Hepatocyte (in vitro differentiated cells): ENCODE measurements around the gene BRIP1. TPM values are rescaled to one million over a fixed set of nuclear protein-coding genes. Genes with fewer than 3 reads are reported as not detected.

Experiments
- DNase-seq: peaks from one replicate; pipeline ENCODE4 v3.0.0-alpha.2; 2016; ENCODE audit warnings: low spot score
- H2AFZ ChIP-seq: fragments of 200-600 bp; sonication (generic); 2 replicates; pipeline ENCODE4 v1.6.0; 2016; ENCODE audit warnings: antibody characterized with exemption, mild to moderate bottlenecking
- H3K27ac ChIP-seq: fragments of 200-600 bp; sonication (generic); 2 replicates; pipeline ENCODE4 v1.5.1; 2016; ENCODE audit warnings: mild to moderate bottlenecking
- H3K27me3 ChIP-seq: fragments of 200-600 bp; sonication (generic); 2 replicates; pipeline ENCODE4 v1.6.1; 2016
- H3K36me3 ChIP-seq: fragments of 200-600 bp; sonication (generic); replicated peaks from 2 replicates; pipeline ENCODE4 v1.5.1; 2016; ENCODE audit warnings: low read depth; ENCODE audit not compliant: insufficient read depth
- H3K4me1 ChIP-seq: fragments of 200-600 bp; sonication (generic); 2 replicates; pipeline ENCODE4 v1.5.1; 2016; ENCODE audit warnings: mild to moderate bottlenecking, moderate library complexity; ENCODE audit not compliant: insufficient read depth
- H3K4me2 ChIP-seq: fragments of 200-600 bp; sonication (generic); 2 replicates; pipeline ENCODE4 v1.6.0; 2016
- H3K4me3 ChIP-seq: fragments of 200-600 bp; sonication (generic); 2 replicates; pipeline ENCODE4 v1.5.1; 2016; ENCODE audit warnings: mild to moderate bottlenecking
- H3K79me2 ChIP-seq: fragments of 200-600 bp; sonication (generic); 2 replicates; pipeline ENCODE4 v1.6.0; 2017; ENCODE audit warnings: mild to moderate bottlenecking
- H3K9me2 ChIP-seq: fragments of 200-600 bp; sonication (generic); replicated peaks from 2 replicates; pipeline ENCODE4 v1.6.0; 2017; ENCODE audit warnings: mild to moderate bottlenecking; ENCODE audit not compliant: insufficient read depth
- H3K9me3 ChIP-seq: fragments of 200-600 bp; sonication (generic); 2 replicates; pipeline ENCODE4 v1.5.1; 2016; ENCODE audit warnings: low read depth, mild to moderate bottlenecking
- H4K20me1 ChIP-seq: fragments of 200-600 bp; sonication (generic); 2 replicates; pipeline ENCODE4 v1.6.0; 2016; ENCODE audit warnings: mild to moderate bottlenecking; ENCODE audit not compliant: insufficient read depth, poor library complexity, severe bottlenecking
- CTCF ChIP-seq: fragments of 200-600 bp; sonication (generic); IDR thresholded peaks from 2 replicates; pipeline ENCODE4 v1.5.1; 2016; ENCODE audit warnings: antibody characterized with exemption, mild to moderate bottlenecking; ENCODE audit not compliant: poor library complexity
- EZH2 ChIP-seq: fragments of 200-600 bp; sonication (generic); IDR thresholded peaks from 2 replicates; pipeline ENCODE4 v1.6.1; 2016; ENCODE audit warnings: antibody characterized with exemption, mild to moderate bottlenecking, borderline replicate concordance
- EZH2phosphoT487 ChIP-seq: fragments of 200-600 bp; sonication (generic); IDR thresholded peaks from one replicate; pipeline ENCODE4 v1.6.1; 2018; ENCODE audit warnings: antibody characterized with exemption, mild to moderate bottlenecking, low read depth, moderate library complexity; ENCODE audit not compliant: unreplicated experiment, severe bottlenecking
- WGBS: methylation state at CpG from one replicate; pipeline ENCODE4 v1.1.6; 2016; ENCODE audit warnings: low lambda C conversion rate; ENCODE audit errors: missing lambda C conversion rate; 5-methylcytosine and 5-hydroxymethylcytosine counted together
- polyA plus RNA-seq: library from polyadenylated mRNA; unstranded; fragments of >200 nt; fragmentation: Nextera tagmentation; extraction: Ambion mirVana; gene quantifications from 2 replicates; pipeline ENCODE4 v1.2.1, GENCODE V29; 2016
- total RNA-seq: library from RNA; depleted of rRNA; stranded (reverse); fragments of >200 nt; gene quantifications from 2 replicates; pipeline ENCODE4 v1.2.3, GENCODE V29; 2014

Gene BRIP1
- total and polyA plus RNA-seq, 2 experiments from 2014 or later = 0.50 to 4.0 TPM

DNA sequence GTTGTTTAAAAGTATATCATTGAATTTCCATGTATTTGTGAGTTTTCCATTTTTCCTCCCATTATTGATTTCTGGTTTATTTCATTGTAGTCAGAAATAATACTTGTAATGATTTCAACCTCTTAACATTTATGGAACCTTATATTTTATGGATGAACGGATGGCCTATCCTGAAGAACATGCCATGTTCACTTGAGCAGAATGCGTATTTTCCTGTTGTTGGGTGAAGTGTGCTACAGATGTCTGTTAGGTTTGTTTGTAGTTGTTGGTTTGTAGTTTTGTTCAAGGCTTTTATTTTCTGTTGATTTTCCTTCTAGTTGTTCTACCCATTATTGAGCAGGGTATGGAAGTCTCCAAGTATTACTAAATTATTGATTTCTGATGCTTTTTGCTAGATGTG is 165.1 kb downstream of the BRIP1 start:
- 97% methylated on average over 2 of the region's 2 CpGs for WGBS
- TF ChIP-seq CTCF (no peak), EZH2 (no peak)
- no peaks in the 10 kb centered on the region for H3K36me3 ChIP-seq
- H3K79me2 ChIP-seq = no peaks in the 10 kb centered on the region
- H3K4me2 ChIP-seq = no peak overlapping the region
- H4K20me1 ChIP-seq = no peaks in the 10 kb centered on the region
- no peaks in the 10 kb centered on the region for H3K4me1 ChIP-seq
- H3K9me3 ChIP-seq = peaks cover 20% of the 10 kb centered on the region
- DNase-seq = no peak
- H3K4me3 ChIP-seq = no peak overlapping the region
- no peak overlapping the region for H2AFZ ChIP-seq
- no peaks in the 10 kb centered on the region for H3K27me3 ChIP-seq
- H3K9me2 ChIP-seq = no peaks in the 10 kb centered on the region
- no peak overlapping the region for H3K27ac ChIP-seq

GRCh38 chr17:61695779-61696337 is 167.5 kb downstream of the BRIP1 start:
- TF ChIP-seq EZH2 = no peak
- no peak for TF ChIP-seq EZH2phosphoT487
- no peak for TF ChIP-seq CTCF
- Histone ChIP-seq H4K20me1 (no peaks in the 10 kb centered on the region), H3K9me3 (peaks cover 16% of the 10 kb centered on the region), H3K9me2 (no peaks in the 10 kb centered on the region), H3K27ac (no peak overlapping the region), H3K4me2 (no peak overlapping the region), H3K4me3 (no peak overlapping the region), H3K36me3 (no peaks in the 10 kb centered on the region), H3K4me1 (no peaks in the 10 kb centered on the region), H2AFZ (no peak overlapping the region), H3K79me2 (no peaks in the 10 kb centered on the region), H3K27me3 (no peaks in the 10 kb centered on the region)
- 100% methylated on average over 2 of the region's 2 CpGs for WGBS
- no peak for DNase-seq

- Histone ChIP-seq H3K4me1 (no peaks in the 10 kb centered on the region), H3K27ac (no peak overlapping the region), H3K27me3 (no peaks in the 10 kb centered on the region), H3K4me3 (no peak overlapping the region), H3K4me2 (no peak overlapping the region), H2AFZ (no peak overlapping the region), H3K9me2 (no peaks in the 10 kb centered on the region), H3K9me3 (no peaks in the 10 kb centered on the region), H3K36me3 (no peaks in the 10 kb centered on the region), H3K79me2 (no peaks in the 10 kb centered on the region), H4K20me1 (no peaks in the 10 kb centered on the region)
- WGBS = 96% methylated on average over 1 of the region's 1 CpG
- TF ChIP-seq CTCF = no peak
- no peak for TF ChIP-seq EZH2phosphoT487
- TF ChIP-seq EZH2 = no peak
- DNase-seq = no peak
Observed at GRCh38 chr17:61694095-61694494, 169.2 kb downstream of the BRIP1 start.
